HG03442 (cell line): ENCODE results near the gene BCHE.

Experiments
- ATAC-seq: cut with Tn5 transposase; IDR thresholded peaks from one replicate; pipeline ENCODE4 v1.9.1; 2021; ENCODE audit warnings: mild to moderate bottlenecking, moderate library complexity; ENCODE audit not compliant: unreplicated experiment

The BCHE gene

DNA sequence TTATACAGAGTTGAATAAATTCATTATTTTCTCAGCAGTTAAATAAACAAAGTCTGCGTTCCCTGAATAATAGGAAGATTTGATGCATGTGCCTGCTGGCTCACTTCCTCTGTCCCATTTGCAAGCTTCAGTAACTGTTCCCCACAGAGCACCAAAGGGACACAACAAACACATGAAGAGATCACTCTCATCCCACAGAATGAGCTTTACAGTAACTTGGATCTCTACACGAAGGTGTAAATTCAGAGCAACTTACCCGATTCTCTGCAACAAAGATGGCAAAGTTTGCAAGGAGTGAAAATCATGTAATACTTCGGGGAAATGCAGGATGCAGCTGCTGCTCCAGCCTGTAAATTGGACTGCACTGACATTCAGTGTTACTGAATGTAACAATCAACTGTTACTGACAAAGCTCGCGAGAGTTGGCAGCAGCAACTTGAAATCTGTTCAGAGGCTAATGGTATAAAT is at the start of gene BCHE:
BCHE (minus strand) TSS at position 366 of the 468 bp plus-strand sequence. CDS start 6,390 bp downstream, outside the sequence.
- ATAC-seq: peak; percentile 58

DNA sequence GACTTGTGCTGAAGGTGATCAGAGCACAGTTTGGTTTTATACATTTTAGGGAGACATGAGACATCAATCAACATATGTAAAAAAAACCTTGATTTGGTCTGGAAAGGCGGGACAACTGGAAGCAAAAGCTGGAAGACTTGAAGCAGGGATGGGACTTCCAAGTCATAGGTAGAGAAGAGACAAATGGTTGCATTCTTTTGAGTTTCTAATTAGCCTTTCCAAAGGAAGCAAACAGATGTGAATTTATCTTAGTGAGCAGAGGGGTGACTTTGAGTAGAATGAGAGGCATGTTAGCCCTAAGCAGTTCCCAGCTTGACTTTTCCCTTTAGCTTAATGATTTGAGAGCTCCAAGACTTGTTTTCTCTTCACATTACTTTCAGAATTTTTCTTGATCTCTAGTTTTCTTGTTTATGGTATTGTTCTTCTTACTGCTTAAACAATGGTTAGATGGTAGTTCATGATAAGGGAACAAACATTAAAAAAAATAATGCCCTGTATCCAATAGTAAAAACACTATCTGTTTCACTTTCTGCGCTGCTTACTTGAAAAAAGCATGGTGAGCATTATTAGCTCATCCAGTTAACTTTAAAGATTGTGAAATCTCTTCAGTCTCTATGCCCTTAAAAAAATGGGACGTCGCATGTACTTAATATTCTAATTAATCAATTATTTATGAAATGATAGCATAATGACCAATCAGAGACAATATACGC is 48.5 kb upstream of the BCHE start:
- no peak for ATAC-seq

DNA sequence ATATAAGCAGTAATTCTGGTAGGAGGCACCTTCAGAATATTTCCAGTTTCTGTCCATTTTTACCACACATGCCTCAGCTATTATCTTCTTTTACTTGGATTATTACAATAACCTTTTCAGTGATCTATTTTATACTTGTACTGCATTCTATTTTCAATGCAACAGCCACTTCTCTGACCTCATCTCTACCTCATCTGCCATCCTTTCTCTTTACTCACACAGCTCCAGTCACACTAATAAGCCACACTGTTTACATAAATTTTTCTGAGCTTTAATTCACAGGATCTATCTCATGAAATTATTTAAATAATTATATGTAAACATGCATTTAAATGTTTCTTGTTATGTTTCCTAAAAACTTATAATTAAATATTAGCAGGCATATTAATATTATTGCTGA is 47.3 kb upstream of the BCHE start:
- ATAC-seq: no peak

DNA sequence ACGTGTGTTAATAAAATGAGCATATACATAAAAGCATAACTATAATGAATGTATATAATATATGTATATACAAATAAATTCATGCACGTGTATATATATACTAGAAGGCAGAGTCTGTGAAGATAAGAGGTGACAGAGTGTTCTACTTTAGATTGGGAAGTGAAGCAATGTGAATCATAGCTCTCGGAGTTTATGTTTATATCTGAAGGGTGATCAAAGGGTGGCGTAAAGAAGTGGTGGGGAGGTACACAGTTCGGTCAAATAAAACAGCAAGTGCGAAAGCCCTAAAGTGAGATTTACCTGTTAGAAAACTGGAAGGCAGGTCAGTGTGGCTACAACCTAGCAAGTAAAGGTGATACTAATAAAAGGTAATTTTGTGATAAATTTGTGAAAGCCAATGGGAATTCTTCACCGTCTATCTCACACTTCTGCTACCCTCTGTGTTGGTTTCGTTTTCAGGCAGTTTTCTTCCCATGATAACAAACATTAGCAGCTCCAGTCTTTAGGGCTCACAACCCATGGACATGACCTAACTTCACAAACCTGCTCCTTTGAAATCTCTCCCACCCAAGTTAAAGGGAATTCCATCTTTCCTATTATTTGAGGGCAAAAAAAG is 46.7 kb upstream of the BCHE start:
- no peak for ATAC-seq

DNA sequence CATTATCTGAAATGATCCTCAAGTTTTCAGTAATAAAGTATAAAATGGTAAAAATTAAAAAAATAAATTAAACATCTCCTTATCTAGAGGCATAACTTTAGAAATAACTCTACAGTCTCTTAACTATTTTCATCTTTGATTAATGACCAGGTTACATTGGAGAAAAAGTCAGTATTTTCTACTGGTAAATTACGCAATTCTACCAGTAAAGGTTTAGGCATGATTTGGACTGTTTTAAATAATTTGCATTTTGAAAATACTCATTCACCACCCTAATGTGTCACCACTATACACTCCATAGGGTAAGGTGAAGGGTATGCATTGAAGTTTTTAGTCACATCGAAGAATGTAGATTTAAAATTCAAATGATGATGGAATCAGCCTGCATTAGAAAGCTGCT is 45.9 kb upstream of the BCHE start:
- no peak for ATAC-seq

DNA sequence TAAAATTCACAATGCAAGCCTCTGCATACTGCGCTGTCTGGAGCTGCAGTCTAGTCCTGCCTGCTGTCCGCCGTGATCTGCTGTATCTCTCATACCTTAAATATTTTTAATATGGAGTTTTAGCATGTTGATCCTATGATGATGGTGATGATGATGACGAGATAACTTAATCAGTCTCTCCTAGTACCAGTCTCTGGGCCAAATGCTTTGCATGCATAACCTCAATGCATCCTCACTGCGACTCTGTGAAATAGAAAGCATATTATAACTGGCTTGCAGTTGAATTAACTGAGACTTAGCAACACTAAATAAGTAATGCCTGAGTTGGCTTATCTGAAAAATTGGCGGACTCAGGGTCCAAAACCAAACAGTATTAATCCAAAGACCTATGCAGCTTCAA is 38.4 kb upstream of the BCHE start:
- ATAC-seq: no peak

DNA sequence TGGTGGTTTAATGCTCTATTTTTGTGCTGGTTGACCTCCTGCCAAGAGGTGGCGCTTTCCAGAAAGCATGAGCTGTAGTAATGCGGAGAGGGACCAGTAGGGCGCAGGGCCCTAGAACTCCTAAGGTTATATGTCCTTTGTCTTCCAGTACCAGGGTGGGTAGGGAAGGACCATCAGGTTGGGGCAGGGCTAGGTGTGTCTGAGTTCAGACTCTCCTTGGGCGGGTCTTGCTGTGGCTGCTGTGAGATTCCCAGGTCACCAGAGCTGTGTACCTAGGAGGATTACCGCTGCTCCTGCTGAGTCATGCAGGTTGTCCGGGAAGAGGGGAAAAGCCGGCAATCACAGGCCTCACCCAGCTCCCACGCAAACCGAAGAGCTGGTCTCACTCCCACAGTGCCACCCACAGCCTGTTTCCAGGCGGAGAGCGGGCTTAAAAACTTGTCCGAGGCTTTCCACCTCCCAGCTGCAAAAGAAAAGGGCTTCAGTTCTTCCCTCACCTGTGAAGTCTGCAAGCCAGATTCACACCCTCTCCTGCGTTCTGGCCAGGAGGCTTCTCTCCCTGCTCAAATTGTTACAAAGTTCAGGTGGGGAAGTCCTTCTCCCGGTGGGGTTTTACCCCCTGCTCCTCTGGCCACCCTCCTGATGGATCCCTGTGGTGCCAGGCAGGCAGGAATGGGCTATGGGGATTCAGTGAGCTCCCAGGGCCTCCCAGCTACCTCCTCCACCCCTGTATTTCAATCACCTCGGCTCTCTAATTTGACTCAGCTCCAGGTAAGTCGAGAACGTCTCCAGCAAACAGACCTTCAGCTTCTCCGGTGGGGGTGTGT is 37.7 kb upstream of the BCHE start:
- ATAC-seq: no peak

DNA sequence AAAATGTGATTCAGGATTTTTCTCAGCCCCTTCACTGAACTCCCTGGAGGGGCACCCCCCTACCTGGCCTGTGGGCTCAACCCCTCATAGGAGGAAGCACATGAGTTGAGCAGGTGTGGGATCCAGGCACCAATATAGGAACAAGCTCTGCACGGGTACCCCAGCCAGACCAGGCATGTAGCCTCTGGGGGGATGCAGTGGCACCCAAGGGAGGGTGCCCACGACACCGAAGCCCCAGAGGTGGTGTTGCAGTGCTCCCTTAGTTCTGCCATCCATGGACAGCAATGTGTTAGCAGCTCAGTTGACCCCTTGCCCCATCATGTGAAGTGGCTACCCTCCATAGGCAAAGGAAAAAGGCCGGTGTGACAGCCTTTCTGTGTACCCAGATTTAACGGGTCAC is 30.9 kb upstream of the BCHE start:
- ATAC-seq: no peak

DNA sequence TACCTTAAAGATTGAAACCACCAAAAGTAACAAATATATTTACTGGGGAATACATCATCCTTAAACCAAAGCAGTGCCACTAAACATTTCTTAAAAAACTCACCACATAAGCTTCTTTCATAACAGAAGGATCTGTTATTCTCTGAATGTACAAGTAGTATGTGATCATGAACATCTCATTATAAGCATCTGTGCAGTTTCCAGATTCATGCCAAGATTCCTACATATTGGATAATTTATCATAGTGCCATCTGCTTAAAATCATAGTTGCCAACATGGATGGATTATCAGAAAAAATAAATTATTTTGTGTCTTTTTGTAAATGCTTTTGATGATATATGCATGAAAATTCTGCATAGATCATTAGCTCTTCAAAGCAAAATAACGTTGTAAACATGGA is 21.8 kb upstream of the BCHE start:
- no peak for ATAC-seq

DNA sequence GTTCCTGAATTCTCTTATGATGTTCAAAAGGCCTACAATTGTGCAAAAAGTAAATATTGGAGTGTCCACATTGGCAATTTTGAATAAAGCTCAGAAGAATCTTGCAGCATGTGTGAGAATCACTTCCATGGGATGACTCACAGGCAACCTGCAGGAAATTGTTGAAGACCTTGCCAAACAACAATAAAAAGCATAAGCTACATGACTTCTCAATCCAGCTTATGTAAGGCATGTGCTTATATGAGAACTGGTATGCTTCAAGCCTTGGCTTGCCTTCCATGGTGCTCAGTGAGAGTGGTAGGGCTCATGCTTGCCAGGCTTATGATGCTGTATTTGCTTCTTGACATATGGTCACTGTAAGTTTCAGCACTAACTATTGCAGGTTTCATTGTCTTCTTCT is 18.4 kb upstream of the BCHE start:
- no peak for ATAC-seq

DNA sequence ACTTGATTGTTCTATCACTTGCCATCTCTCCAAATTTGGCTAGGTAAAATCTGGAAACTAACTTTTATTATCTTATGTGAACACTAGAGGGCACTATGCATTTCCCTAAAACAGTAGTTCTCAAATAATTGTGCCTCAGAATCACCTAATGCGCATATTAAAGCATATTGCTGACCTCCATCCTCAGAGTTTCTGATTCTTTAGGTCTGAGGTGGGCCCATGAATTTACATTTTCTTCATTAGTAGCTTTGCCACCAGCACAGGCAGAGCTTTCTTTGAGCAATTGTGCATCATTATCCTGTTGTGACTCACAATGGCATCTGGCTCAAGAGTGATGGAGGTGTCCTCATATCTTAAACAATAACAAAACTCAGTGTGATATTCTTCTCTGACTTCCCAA is 17.5 kb upstream of the BCHE start:
- peak; percentile 54 for ATAC-seq

DNA sequence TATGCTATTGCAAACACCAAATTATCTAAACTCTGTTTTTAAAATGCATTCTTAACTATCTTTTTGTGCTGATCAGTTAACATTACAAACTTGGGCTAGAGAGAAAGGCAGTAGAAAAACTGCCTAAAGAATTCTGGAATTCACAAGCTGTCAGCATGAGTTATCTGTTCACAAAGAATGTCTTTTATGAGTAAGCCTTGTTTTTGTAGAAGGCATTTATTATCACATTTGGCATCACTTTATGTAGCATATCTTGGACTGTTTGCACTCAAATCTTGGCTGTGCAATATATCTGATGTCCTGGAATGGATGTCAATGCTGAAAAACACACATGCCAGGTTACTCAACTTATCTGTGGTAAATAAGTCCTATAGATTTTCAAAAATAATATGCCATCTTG is 15.5 kb upstream of the BCHE start:
- ATAC-seq: no peak

DNA sequence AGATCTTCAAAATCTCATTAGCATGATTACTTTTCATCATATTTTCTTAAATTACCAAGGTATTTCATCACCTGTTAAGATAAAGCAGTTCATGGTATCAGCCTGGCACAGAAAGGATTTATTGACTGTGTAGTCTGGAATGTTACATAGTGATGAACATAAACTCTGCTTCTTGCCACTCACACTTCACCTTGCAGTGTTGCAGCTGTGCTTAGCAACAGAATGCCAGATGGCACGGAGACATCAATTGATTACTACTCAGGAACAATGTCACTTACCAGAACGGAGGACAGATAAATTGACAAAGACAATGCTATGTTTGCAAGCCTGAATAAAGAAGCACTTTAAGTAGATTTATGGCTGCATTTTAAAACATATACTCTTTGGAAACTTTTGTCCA is 15.0 kb upstream of the BCHE start:
- ATAC-seq: no peak

DNA sequence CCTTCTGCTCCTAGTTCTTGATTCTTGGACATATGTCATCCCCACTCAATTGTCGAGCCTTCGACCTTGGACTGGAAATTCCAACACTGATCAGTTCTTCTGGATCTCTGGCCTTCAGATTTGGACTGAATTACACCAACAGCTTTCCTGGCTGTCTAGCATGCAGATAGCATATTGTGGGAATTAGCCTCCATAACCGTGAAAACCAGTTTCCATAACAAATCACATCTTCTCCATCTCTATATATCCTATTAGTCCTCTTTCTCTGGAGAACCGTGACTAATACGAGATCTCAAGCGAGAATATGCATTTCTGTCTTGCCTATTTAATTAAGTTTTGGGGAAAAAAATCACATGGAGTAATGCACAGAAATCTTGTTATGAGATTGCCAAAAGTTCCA is 8.8 kb upstream of the BCHE start:
- no peak for ATAC-seq

DNA sequence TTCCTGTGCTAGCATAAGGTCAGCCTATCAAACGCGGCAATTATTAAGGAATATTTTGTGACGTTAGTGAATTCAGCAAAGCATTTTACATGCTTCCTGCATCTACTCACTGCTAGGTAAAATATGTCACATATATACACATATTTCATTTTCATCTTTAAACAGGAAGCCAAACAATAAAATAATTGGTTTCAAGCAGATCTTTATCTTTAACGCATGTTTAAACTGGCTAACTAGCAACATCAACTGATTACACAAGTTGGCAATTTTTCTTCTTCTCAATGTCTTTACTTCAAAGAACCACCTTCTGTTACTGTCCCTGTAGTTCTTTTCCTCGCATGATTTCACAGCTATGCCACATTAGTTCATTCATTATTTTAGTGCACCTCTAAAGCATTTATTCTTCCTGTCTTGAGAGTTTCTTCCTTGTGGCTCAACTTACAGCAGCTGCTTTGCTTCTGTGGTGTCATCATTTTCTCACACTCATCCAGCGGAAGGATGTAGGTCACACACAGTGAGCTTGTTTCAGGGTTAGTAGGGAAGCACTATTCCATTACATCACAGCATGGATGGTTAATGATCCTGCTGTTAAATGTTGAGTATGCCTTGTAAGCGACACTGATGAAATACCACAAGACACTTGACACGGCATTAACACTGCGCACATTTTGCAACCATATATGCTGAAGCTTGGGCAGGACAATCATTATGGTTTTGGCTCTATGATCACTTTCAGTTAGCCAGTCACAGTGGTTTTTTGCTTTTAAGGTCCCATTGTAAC is 2.3 kb upstream of the BCHE start:
- no peak for ATAC-seq

DNA sequence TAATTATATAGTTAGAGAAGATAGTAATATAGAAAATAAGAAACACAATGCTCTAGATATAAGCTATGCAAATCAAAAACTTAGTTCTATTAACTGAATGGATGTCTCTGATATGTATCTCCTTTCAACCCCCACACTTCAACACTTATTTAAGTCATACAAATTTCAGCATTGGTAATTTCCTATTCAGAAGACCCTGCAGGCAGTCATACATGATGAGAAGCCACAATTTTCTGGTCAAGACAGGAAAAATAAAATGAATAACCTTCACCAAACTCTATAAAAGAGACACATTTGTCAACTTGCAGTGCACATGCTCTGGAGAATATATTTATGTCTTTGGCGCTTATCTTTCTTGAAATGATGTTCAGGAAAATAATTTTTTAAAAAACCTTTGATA is 578 bp upstream of the BCHE start:
- ATAC-seq: no peak

DNA sequence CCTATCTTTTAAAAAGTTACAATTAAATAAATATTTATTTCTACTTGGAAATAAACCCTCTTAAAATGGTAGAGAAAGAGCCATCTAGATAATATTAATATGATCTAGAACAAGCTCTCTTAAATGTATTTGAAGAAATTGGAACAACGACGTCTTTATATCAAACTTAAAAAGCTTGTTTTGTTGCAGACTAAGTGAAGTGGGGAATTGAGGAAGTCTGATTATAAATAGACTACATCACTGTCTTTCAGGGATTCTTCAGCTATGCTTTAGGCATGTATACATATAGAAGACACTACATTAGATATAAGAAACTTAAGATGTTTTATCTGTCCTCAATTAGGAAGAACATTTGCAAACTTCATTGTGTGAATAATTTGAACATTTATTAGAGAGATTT is 1.8 kb downstream of the BCHE start:
- no peak for ATAC-seq

DNA sequence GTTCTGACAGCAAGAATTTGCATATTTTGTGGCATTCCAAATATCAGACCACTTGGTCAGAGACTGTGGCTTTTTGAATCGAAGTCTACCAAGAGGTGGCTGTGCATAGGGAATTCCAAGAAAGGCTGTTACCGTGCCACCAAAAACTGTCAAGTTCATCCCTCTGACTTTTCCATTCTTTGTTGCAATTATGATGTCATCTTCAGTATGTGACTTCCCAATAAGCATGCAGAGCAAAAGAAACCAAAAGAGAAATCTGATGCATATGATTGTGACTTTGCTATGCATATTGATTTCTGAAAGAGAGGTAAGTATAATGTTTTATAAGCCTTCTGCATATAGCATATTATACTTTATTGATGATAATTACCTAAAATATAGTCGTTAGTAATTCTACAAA is 6.5 kb downstream of the BCHE start:
- no peak for ATAC-seq

DNA sequence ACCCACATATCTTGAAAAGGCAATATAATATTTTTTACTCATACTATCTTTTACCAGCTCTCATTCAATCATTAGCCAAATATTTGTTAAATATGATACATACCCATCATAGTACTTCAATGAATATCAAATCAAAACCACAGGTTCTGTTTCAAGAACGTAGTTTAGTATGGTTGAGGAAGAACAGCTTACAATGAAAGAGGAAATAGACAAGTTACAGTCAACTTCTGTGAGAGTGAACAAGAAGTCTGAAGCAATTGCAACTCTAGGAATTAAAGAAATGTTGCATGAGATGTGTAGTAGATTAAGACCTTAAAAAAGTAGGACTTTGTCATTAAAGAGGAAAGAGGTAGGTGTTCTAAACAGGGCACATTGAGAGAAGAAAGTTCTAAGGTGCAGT is 9.3 kb downstream of the BCHE start:
- ATAC-seq: no peak

DNA sequence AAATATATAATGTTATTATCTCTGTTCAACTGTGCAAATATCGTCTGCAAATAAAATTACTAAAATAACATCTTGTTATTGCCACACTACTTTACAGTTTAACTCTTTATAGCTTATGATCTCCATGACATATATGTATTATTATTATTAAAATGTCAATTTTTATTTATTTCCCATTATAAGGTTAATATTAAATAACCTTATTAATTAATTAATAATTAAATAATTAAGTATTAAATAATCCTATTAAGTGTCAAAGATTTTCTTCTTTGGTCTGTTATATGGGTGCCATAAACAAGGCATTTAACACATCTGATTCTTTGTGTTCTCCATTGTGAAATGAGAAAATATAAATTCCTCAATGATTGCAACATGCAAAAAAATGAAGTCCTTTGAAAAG is 10.0 kb downstream of the BCHE start:
- no peak for ATAC-seq

DNA sequence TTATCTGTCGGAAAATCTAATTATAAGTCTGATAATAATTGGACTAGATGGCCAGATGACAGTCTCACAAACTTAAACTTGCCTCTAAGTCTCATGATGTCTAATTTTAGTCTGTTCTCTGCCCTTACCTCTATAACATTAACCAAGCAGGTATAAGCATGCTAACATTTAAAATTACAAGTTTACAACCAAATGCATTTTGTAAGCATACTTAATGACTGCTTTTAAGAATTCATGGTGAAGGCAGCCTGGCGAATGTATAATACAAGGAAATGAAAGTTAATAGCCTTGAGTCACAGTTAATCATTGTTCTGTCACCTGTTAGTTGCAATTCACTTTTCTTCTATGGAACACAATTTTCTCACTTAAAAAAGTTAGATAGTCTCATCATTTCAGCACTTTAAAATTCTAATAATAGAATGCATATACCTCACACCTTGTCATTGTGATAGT is 16.5 kb downstream of the BCHE start:
- ATAC-seq: no peak
